PFSK-1 (cell line): Measurements from ENCODE around the gene PFN1.

Experiments
- REST ChIP-seq, 2 experiments: IDR thresholded peaks; 2 replicates each; pipeline versions ENCODE4 v1.6.1 to v1.8.0; 2011 to 2012; ENCODE audit warnings: low read depth in 2 of 2, low read length in 2 of 2, control low read depth in 1 of 2, inconsistent platforms in 1 of 2, mild to moderate bottlenecking in 1 of 2, moderate library complexity in 1 of 2; ENCODE audit not compliant: insufficient read depth in 1 of 2
- SIN3A ChIP-seq: IDR thresholded peaks from 2 replicates; pipeline ENCODE4 v1.6.1; 2012; ENCODE audit warnings: mild to moderate bottlenecking, low read length, moderate library complexity, borderline replicate concordance; ENCODE audit not compliant: insufficient read depth
- TAF1 ChIP-seq: IDR thresholded peaks from 2 replicates; pipeline ENCODE4 v1.6.1; 2012; ENCODE audit warnings: low read length, control low read depth, borderline replicate concordance; ENCODE audit not compliant: insufficient read depth

GRCh38 chr17:4931963-4932362 is 16.4 kb downstream of the PFN1 start, which contains the start of gene GP1BA:
- TF ChIP-seq REST (IDR thresholded peaks at IDR 0.05; ENCODE audit: insufficient read depth in 1 of 2, low read depth in 2 of 2, low read length in 2 of 2): no peak
- TF ChIP-seq TAF1: no peak
- no peak for TF ChIP-seq SIN3A
